Stimulated activated CD8-positive, alpha-beta memory T cell treated with anti-CD3 and anti-CD28 coated beads, Interleukin-12 subunit alpha, Interleukin-12 subunit beta, amount 100 ng/mL, for 24 hours (primary cell): ENCODE data around the gene ITFG1.
"Not testable (repeated sequence)": the region's sequence is repeated elsewhere in the genome, so short reads cannot be mapped to it uniquely, and the experiment has no call there.

Experiments used
- DNase-seq: peaks from one replicate; pipeline ENCODE4 v3.0.0-alpha.2; 2020; ENCODE audit errors: extremely low read depth

The ITFG1 gene

GRCh38 chr16:47152501-47152900 is 308.4 kb downstream of the ITFG1 start:
- DNase-seq = not testable (repeated sequence)

- no peak for DNase-seq
These were observed 310.8 kb downstream of the ITFG1 start for GRCh38 chr16:47150067-47150466.

- no peak for DNase-seq
These were observed 316.3 kb downstream of the ITFG1 start for GRCh38 chr16:47144559-47144877.

GRCh38 chr16:47143677-47144558 is 316.9 kb downstream of the ITFG1 start, which contains the start of gene NETO2:
TSS of gene NETO2 (minus strand) at chr16:47143945. CDS start at chr16:47143612, 333 bp downstream.
- no peak for DNase-seq

- DNase-seq = no peak
These were observed 317.8 kb downstream of the ITFG1 start for GRCh38 chr16:47142821-47143676.

GRCh38 chr16:47142486-47142820 is 318.4 kb downstream of the ITFG1 start:
- no peak for DNase-seq

- no peak for DNase-seq
These were observed 318.9 kb downstream of the ITFG1 start for GRCh38 chr16:47141773-47142485.

- DNase-seq = no peak
These were observed 320.2 kb downstream of the ITFG1 start for GRCh38 chr16:47140686-47141085.

- no peak for DNase-seq
These were observed 321.2 kb downstream of the ITFG1 start for GRCh38 chr16:47139561-47140185.

- not testable (repeated sequence) for DNase-seq
These were observed 322.9 kb downstream of the ITFG1 start for GRCh38 chr16:47137925-47138324.

- no peak for DNase-seq
These were observed 324.6 kb downstream of the ITFG1 start for GRCh38 chr16:47136099-47136842.

GRCh38 chr16:47134550-47134949 is 326.3 kb downstream of the ITFG1 start:
- DNase-seq = no peak

- DNase-seq = no peak
These were observed 328.6 kb downstream of the ITFG1 start for GRCh38 chr16:47132308-47132707.

GRCh38 chr16:47129755-47130435 is 331.0 kb downstream of the ITFG1 start:
- DNase-seq = no peak

- no peak for DNase-seq
These were observed 333.3 kb downstream of the ITFG1 start for GRCh38 chr16:47127541-47127940.

GRCh38 chr16:47125757-47126156 is 335.1 kb downstream of the ITFG1 start:
- no peak for DNase-seq

GRCh38 chr16:47113130-47113529 is 347.7 kb downstream of the ITFG1 start:
- DNase-seq = no peak

GRCh38 chr16:47110939-47111338 is 349.9 kb downstream of the ITFG1 start:
- no peak for DNase-seq

GRCh38 chr16:47109361-47109760 is 351.5 kb downstream of the ITFG1 start:
- DNase-seq = no peak
